ENCODE data around the gene RAP1GAP. TPM values are rescaled to one million over a fixed set of nuclear protein-coding genes. Genes with fewer than 3 reads are reported as not detected.

RAP1GAP gene
- total RNA-seq (2022; extraction: Qiagen RNA extraction; ENCODE audit: low read depth): 8.6 to 13.1 TPM (median 12.0 TPM) in 5 replicates

GRCh38 chr1:21669258-21670058, at the start of gene RAP1GAP:
Gene RAP1GAP, minus strand, starts transcription at chr1:21669357. Its CDS starts 49,325 bp downstream, at chr1:21620032.

Other genes starting within 250 kb of the RAP1GAP start
- 6.0 to 7.0 TPM (median 6.3 TPM) in 5 replicates for gene NBPF3, start 229.2 kb downstream of the RAP1GAP start, total RNA-seq (2022; extraction: Qiagen RNA extraction; ENCODE audit: low read depth)
- 0.16 to 0.35 TPM (median 0.25 TPM) in 5 replicates for gene ALPL, start 159.9 kb downstream of the RAP1GAP start, total RNA-seq (2022; extraction: Qiagen RNA extraction; ENCODE audit: low read depth)
- gene USP48, start 113.8 kb upstream of the RAP1GAP start, total RNA-seq (2022; extraction: Qiagen RNA extraction; ENCODE audit: low read depth): 12.3 to 17.2 TPM (median 16.2 TPM) in 5 replicates
- gene LDLRAD2, start 142.9 kb upstream of the RAP1GAP start, total RNA-seq (2022; extraction: Qiagen RNA extraction; ENCODE audit: low read depth): 0.05 to 0.10 TPM in 2 of 5 replicates, not detected in the others